NCI-H1694 treated with DMSO at 0.1 percent for 48 hours (cell line): ENCODE results near the gene RNU1-2.
A peak's percentile ranks its signal among the peaks of the same experiment; 100 is the strongest.
"Not testable (repeated sequence)": the region's sequence is repeated elsewhere in the genome, so short reads cannot be mapped to it uniquely, and the experiment has no call there.

Source experiments
- DNase-seq: peaks from one replicate; lab custom pipeline; 2025; lab: John Stamatoyannopoulos, UW

RNU1-2 gene

DNA sequence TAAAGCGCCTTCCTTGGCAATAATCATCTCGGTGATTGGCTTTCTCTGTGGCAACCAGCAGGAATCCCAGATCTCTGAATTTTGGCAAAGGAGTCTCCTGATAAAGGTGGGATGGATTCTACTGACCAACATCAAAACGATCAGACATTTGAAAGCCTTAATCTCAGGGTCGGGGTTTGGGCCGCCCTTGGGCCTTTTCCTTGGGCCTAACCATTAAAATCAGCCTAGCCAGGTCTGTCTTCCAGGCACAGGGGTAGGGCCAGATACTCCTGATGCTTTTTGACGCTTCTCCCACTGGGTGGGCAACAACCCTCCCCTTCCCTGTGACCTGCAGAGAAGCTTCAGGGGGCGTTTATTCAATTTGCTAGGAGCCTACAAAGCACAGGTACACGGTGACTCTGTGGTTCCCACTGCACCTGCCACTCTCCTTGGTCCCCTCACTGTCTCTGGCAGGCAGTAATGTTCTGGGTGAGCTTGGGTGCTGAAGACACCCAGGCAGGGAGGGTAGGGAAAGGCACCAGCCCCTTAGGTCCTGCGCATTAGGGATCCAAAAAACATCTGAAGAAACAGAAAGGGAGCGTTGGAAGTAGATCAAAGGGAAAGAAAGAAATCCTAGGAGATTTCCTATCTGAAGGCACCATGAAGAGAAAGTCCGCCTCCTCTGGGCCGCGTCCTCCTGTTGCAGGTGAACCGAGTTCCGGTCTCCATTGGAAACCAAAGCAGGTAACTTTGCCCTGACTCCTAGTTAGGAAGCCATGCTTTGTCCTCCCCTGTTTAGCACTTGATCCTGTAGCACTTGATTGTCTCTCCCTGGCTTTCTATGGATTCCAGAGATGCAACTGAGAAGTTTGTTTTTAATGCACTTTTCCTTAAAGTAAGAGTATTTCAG, 12.3 kb downstream of the RNU1-2 start:
- no peak for DNase-seq

- DNase-seq = not testable (repeated sequence)
Observed at GRCh38 chr1:16911851-16912721, 16.3 kb downstream of the RNU1-2 start.

DNA sequence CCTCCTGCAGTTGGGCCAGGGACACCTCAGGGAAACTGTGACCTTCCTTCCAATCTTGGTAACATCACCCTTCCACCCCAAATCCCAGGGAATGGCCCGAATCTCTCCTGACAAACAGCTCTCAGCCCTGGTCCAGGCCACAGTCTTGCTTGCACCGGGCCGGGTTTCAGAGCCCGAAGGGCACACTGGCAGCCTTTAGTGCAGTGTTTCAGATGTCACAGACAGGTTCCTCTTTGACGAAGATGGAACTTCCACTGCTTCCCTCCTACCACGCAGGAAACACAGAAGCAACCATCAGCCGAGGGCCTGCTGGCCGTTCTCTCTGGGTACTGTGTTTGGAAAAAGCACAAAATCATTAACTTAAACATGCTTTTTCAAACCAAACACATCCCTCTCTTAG, 17.0 kb downstream of the RNU1-2 start:
- not testable (repeated sequence) for DNase-seq

- DNase-seq = no peak
Observed at GRCh38 chr1:16913181-16913832, 17.5 kb downstream of the RNU1-2 start.

GRCh38 chr1:16913833-16914662, 18.3 kb downstream of the RNU1-2 start:
- peak; percentile 77 for DNase-seq

DNA sequence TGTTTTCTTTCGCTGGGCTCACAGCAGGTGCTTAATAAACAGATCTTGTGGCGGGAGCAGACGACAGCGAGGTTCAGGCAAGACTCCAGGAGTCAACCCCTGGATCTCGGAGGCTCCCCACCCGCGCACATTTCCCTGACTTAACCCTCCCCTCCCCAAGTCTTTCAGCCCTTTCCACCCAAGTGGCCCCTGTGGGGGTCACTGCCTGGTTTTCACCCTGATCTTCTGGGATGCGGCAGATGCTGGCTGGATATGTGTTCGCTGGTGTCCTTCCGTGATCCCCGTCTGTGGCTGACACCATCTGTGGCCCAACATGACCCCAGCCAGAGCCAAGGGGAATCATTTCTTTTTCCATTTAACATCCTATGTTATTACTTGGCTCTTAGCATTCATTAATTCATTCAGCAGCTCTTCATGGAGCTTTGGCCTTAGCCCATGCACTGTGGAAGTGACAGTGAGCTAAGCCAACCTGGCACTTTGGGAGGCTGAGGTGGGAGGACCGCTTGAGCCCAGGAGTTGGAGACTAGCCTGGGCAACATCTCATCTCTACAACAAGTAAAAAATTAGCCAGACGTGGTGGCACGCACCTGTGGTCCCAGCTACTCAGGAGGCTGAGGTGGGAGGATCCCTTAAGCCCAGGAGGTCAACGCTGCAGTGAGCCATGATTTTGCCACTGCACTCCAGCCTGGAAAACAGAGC, 19.3 kb downstream of the RNU1-2 start:
- DNase-seq = not testable (repeated sequence)

DNA sequence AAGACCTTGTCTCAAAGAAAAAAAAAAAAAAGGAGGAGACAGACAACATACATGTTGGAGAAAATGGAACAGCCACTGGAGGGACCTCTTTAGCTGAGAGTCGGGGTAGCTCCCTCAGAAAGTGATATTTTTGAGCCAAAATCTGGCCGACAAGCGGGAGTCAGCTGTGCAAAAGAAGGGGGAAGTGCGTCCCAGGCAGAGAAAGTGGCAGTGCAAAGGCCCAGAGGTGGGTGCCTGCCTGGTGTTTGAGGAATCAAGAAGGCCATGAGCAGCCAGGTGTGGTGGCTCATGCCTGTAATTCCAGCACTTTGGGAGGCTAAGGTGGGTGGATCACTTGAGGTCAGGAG, 19.8 kb downstream of the RNU1-2 start:
- DNase-seq = peak; percentile 9

DNA sequence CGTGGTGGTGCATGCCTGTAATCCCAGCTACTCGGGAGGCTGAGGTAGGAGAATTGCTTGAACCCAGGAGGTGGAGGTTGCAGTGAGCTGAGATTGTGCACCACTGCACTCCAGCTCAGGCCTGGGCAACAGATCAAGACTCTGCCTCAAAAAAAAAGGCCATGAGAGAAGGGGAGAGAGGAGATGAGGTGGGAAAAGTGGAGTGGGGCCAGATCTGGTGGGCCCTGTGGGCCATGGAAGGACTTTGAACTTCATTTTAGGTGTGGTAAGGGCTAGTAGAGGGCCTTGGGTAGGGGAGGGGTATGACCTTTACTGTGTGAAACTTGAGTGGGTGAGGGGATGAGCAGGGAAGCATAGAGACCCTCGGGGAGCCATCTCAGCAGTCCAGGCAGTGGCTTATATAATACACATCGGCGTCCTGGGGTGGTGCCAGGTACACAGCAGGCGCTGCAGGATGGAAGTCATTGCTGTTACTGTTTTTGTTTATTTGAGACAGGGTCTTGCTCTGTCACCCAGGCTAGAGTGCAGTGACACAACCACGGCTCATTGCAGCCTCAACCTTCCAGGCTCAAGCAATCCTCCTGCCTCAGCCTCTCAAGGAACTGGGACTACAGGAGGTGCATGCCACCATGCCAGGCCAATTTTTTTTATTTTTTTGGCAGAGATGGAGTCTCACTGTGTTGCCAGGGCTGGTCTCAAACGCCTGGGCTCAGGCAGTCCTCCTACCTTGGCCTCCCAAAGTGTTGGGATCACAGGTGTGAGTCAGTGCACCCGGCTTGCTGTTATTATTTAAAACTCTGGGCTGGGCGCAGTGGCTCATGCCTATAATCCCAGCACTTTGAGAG, 20.5 kb downstream of the RNU1-2 start:
- DNase-seq = not testable (repeated sequence)

DNA sequence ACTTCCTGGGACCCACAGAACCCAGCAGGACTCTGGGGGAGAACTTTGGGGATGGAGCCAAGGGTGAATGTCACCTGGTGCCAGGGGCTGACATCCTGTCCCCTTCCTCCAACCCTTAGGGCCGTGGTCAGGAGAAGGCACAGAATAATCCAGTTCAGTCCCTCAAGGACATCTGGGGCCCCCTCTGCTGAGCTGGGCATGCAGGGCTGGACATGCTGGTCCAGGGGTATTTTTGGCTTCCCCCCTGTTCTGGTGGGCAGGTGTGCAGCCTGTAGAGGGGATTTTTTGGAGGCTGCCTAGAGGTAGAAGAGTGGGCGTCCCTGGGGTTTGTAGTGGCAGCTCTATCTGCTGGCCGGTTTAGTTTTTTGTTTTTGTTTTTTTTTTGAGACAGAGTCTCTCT, 22.6 kb downstream of the RNU1-2 start:
- no peak for DNase-seq

DNA sequence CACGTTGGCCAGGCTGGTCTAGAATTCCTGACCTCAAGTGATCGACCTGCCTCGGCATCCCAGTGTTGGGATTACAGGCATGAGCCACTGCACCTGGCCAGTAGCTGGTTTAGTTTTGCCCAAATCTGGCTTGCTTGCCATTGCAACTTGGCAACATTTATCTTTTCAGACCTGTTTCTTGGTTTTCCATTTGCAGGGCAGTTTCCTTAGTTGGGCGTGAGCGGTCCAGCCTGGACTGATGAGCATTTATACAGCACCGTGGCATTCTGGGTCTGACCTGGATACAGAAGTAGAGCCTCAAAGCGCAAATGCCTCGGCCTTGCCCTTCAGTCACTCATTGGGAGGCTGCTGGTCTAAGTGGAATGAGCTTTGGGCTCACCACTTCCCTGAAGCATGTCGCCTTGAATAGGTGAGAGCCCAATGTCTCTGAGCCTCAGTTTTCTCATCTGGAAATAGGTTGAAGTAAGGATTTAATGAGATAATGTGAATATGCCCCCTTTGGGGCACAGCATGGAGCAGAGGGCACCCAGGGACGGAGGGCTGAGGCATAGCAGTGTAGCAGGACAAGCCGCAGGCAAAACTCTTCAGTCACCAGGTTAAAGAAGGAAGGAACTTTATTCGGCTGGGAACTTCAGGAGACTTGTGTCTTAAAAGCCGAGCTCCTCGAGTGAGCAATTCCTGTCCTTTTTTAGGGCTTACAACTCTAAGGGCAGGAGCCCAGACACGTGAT, 23.3 kb downstream of the RNU1-2 start:
- not testable (repeated sequence) for DNase-seq

- DNase-seq = no peak
Observed at GRCh38 chr1:16920951-16921350, 25.2 kb downstream of the RNU1-2 start.

GRCh38 chr1:16921391-16922185, 25.8 kb downstream of the RNU1-2 start, which contains the start of gene CROCC:
CROCC (plus strand) TSS chr1:16921931; CDS start chr1:16922019, 88 bp downstream.
- no peak for DNase-seq

GRCh38 chr1:16922466-16922865, 26.7 kb downstream of the RNU1-2 start:
- DNase-seq = no peak

- DNase-seq = no peak
Observed at GRCh38 chr1:16922885-16923431, 27.2 kb downstream of the RNU1-2 start.

- no peak for DNase-seq
Observed at GRCh38 chr1:16924216-16924918, 28.6 kb downstream of the RNU1-2 start.

- DNase-seq = no peak
Observed at GRCh38 chr1:16924919-16925477, 29.2 kb downstream of the RNU1-2 start.
